Endothelial cell of umbilical vein (primary cell): ENCODE results near the gene CMBL. TPM values are rescaled to one million over a fixed set of nuclear protein-coding genes. Genes with fewer than 3 reads are reported as not detected.

Experiments
- BruUV-seq: library from RNA; stranded (reverse); fragments of 400-500 nt; replicated peaks from 2 replicates; lab custom pipeline; 2021; lab: Mats Ljungman, UMichigan
- CTCF ChIA-PET: fragments of 300-600, 350-600 bp; sonication (Branson Sonifier 250); formaldehyde crosslinking; loops from one replicate; lab custom pipeline; 2021; ENCODE audit warnings: antibody characterized with exemption, inconsistent platforms; lab: Charles Lee
- POLR2A ChIA-PET: fragments of 300-600, 350-600 bp; sonication (Branson Sonifier 250); formaldehyde crosslinking; loops from one replicate; lab custom pipeline; 2021; ENCODE audit warnings: antibody characterized with exemption, inconsistent platforms; lab: Charles Lee
- DNase-seq: peaks from one replicate; pipeline ENCODE4 v3.0.0-alpha.2; 2011; ENCODE audit warnings: low read depth, low spot score
- FAIRE-seq: peaks from 2 replicates; lab custom pipeline; 2011; peaks lifted over from hg19 to GRCh38; lab: Jason Lieb, UNC
- H2AFZ ChIP-seq: 2 replicates; pipeline ENCODE4 v1.6.0; 2012; ENCODE audit warnings: low read depth, low read length, control low read depth, inconsistent platforms
- H3K27ac ChIP-seq: 2 replicates; pipeline ENCODE4 v1.5.1; 2011; ENCODE audit warnings: low read depth, mild to moderate bottlenecking, control low read depth, low read length, moderate library complexity; ENCODE audit not compliant: insufficient read depth
- H3K27me3 ChIP-seq, 2 experiments: 2 replicates each; pipeline versions ENCODE4 v1.6.0 to v1.6.1; 2011; ENCODE audit warnings: low read length in 2 of 2, mixed read lengths in 1 of 2; ENCODE audit not compliant: control insufficient read depth in 2 of 2, insufficient read depth in 2 of 2
- H3K36me3 ChIP-seq, 2 experiments: 2 replicates in 1 of 2; 3 replicates in 1 of 2; pipeline ENCODE4 v1.5.1; 2011; ENCODE audit warnings: low read length in 2 of 2, mild to moderate bottlenecking in 1 of 2, moderate library complexity in 1 of 2; ENCODE audit not compliant: control insufficient read depth in 2 of 2, insufficient read depth in 2 of 2; ENCODE audit errors: extremely low read depth in 1 of 2
- H3K4me1 ChIP-seq: 3 replicates; pipeline ENCODE4 v1.5.1; 2011; ENCODE audit warnings: mild to moderate bottlenecking, low read length; ENCODE audit not compliant: control insufficient read depth, insufficient read depth; ENCODE audit errors: extremely low read depth
- H3K4me2 ChIP-seq: 2 replicates; pipeline ENCODE4 v1.6.1; 2011; ENCODE audit warnings: low read length, control low read depth, mixed read lengths; ENCODE audit not compliant: insufficient read depth
- H3K4me3 ChIP-seq, 3 experiments: fragments of 200-600 bp in 1 of 3; sonication (generic), shearing (Covaris generic) in 1 of 3; replicated peaks in 1 of 3; 2 replicates each; pipeline ENCODE4 v1.5.1; 2011 to 2016; ENCODE audit warnings: control low read depth in 3 of 3, low read length in 3 of 3, mild to moderate bottlenecking in 2 of 3, inconsistent platforms in 1 of 3, low read depth in 1 of 3, moderate library complexity in 1 of 3; ENCODE audit not compliant: insufficient read depth in 1 of 3
- H3K79me2 ChIP-seq: 2 replicates; pipeline ENCODE4 v1.6.0; 2012; ENCODE audit warnings: low read length, inconsistent platforms; ENCODE audit not compliant: control insufficient read depth, insufficient read depth
- H3K9ac ChIP-seq: replicated peaks from 2 replicates; pipeline ENCODE3; 2011; ENCODE audit warnings: low read length, control low read depth; ENCODE audit not compliant: insufficient read depth; ENCODE audit errors: extremely low read depth
- H3K9me1 ChIP-seq: replicated peaks from 3 replicates; pipeline ENCODE4 v1.6.0; 2011; ENCODE audit warnings: mild to moderate bottlenecking, low read length; ENCODE audit not compliant: control insufficient read depth, insufficient read depth; ENCODE audit errors: extremely low read depth
- H3K9me3 ChIP-seq: replicated peaks from 2 replicates; pipeline ENCODE4 v1.5.1; 2012; ENCODE audit warnings: low read length, inconsistent platforms; ENCODE audit not compliant: control insufficient read depth, insufficient read depth
- H4K20me1 ChIP-seq: replicated peaks from 2 replicates; pipeline ENCODE3; 2011; ENCODE audit warnings: mild to moderate bottlenecking, low read length; ENCODE audit not compliant: control insufficient read depth, insufficient read depth; ENCODE audit errors: extremely low read depth
- EZH2 ChIP-seq: IDR thresholded peaks from 2 replicates; pipeline ENCODE4 v1.6.1; 2012; ENCODE audit warnings: borderline replicate concordance, low read depth, mild to moderate bottlenecking, moderate library complexity, low read length, inconsistent platforms; ENCODE audit not compliant: severe bottlenecking
- FOS ChIP-seq: IDR thresholded peaks from 2 replicates; pipeline ENCODE4 v1.6.1; 2011; ENCODE audit warnings: mild to moderate bottlenecking, low read length, moderate library complexity, borderline replicate concordance; ENCODE audit not compliant: insufficient read depth
- GATA2 ChIP-seq: IDR thresholded peaks from 2 replicates; pipeline ENCODE4 v1.7.0; 2011; ENCODE audit warnings: low read depth, mild to moderate bottlenecking, moderate library complexity, mixed read lengths, low read length; ENCODE audit not compliant: insufficient read length, insufficient read depth
- JUN ChIP-seq: IDR thresholded peaks from 2 replicates; pipeline ENCODE4 v1.6.1; 2011; ENCODE audit warnings: borderline replicate concordance, low read depth; ENCODE audit not compliant: insufficient read length, insufficient read depth
- MAX ChIP-seq: IDR thresholded peaks from 2 replicates; pipeline ENCODE4 v1.6.1; 2011; ENCODE audit not compliant: insufficient read depth, insufficient read length
- MYC ChIP-seq: IDR thresholded peaks from one replicate; pipeline ENCODE4 v1.6.1; 2011; ENCODE audit warnings: mild to moderate bottlenecking, low read depth, low read length
- POLR2A ChIP-seq: IDR thresholded peaks from 2 replicates; pipeline ENCODE4 v1.6.1; 2012; ENCODE audit warnings: low read depth, mild to moderate bottlenecking, control low read depth, low read length
- POLR2AphosphoS5 ChIP-seq: IDR thresholded peaks from 2 replicates; pipeline ENCODE4 v1.6.1; 2012; ENCODE audit warnings: low read depth, mild to moderate bottlenecking, control low read depth, low read length, moderate library complexity; ENCODE audit not compliant: insufficient read depth
- dilution Hi-C: fragments of 300-500 bp; cut with MboI; formaldehyde crosslinking; loops from one replicate; pipeline ENCODE4 v1.15.0; 2019; ENCODE audit warnings: low sequenced_read_pairs; ENCODE audit not compliant: extremely low pct_ligation_motif_present
- intact Hi-C: fragments of 100-400 bp; cut with micrococcal nuclease; formaldehyde crosslinking; loops from one replicate; pipeline ENCODE4 v1.10.0; 2022
- polyA plus RNA-seq, 4 experiments: library from polyadenylated mRNA; depleted of rRNA in 3 of 4; stranded (reverse) in 3 of 4; unstranded in 1 of 4; fragments of >200 nt; gene quantifications; 2 replicates each; pipeline versions ENCODE4 v1.2.1 to v1.2.3, GENCODE V29; 2011 to 2012; ENCODE audit warnings: missing spikeins in 1 of 4
- total RNA-seq: library from RNA; stranded (reverse); gene quantifications from 2 replicates; pipeline ENCODE4 v1.2.3, GENCODE V29; 2021
- TF ChIP-seq, protein P1 (sequence below), 2 donors: IDR thresholded peaks; 1 replicate in 1 of 2; 2 replicates in 1 of 2; pipeline ENCODE4 v1.5.1; 2011; ENCODE audit warnings: low read length in 2 of 2, mild to moderate bottlenecking in 2 of 2, moderate library complexity in 2 of 2, control low read depth in 1 of 2, inconsistent platforms in 1 of 2, low read depth in 1 of 2; ENCODE audit not compliant: insufficient read depth in 1 of 2; ENCODE audit errors: extremely low read depth in 1 of 2

The CMBL gene
- total and polyA plus RNA-seq, 2 donors (not counting 3 experiments of a cell fraction or from before 2014, with no cell fraction given): 15.9 to 19.8 TPM

- H3K27me3 ChIP-seq: no peaks in the 10 kb centered on the region
- BruUV-seq: no TSS peak
- dilution Hi-C loops (no loop called here), intact Hi-C loops (no loop called here)
- H3K9me3 ChIP-seq: no peaks in the 10 kb centered on the region
- no peak overlapping the region for H3K9ac ChIP-seq
- POLR2A ChIA-PET: no interaction called here
- CTCF ChIA-PET: no interaction called here
- no peak overlapping the region for H3K27ac ChIP-seq
- no peaks in the 10 kb centered on the region for H3K36me3 ChIP-seq
- no peak overlapping the region for H2AFZ ChIP-seq
- no peak overlapping the region for H3K4me3 ChIP-seq
- H3K4me2 ChIP-seq: no peak overlapping the region
- FAIRE-seq (no peak), DNase-seq (no peak)
- TF ChIP-seq FOS: no peak
- no peak for TF ChIP-seq GATA2
- TF ChIP-seq MYC: no peak
- TF ChIP-seq EZH2: no peak
- TF ChIP-seq MAX: no peak
- no peak for TF ChIP-seq POLR2A
- TF ChIP-seq POLR2AphosphoS5: no peak
- TF ChIP-seq, protein P1, sequence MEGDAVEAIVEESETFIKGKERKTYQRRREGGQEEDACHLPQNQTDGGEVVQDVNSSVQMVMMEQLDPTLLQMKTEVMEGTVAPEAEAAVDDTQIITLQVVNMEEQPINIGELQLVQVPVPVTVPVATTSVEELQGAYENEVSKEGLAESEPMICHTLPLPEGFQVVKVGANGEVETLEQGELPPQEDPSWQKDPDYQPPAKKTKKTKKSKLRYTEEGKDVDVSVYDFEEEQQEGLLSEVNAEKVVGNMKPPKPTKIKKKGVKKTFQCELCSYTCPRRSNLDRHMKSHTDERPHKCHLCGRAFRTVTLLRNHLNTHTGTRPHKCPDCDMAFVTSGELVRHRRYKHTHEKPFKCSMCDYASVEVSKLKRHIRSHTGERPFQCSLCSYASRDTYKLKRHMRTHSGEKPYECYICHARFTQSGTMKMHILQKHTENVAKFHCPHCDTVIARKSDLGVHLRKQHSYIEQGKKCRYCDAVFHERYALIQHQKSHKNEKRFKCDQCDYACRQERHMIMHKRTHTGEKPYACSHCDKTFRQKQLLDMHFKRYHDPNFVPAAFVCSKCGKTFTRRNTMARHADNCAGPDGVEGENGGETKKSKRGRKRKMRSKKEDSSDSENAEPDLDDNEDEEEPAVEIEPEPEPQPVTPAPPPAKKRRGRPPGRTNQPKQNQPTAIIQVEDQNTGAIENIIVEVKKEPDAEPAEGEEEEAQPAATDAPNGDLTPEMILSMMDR (IDR thresholded peaks at IDR 0.05; ENCODE audit: extremely low read depth in 1 of 2, insufficient read depth in 1 of 2, low read depth in 1 of 2, low read length in 2 of 2): no peak
- no peak for TF ChIP-seq JUN
- no peaks in the 10 kb centered on the region for H3K9me1 ChIP-seq
- H3K79me2 ChIP-seq: no peaks in the 10 kb centered on the region
- H4K20me1 ChIP-seq: no peaks in the 10 kb centered on the region
- H3K4me1 ChIP-seq: no peaks in the 10 kb centered on the region
These were observed 32.3 kb upstream of the CMBL start for GRCh38 chr5:10339958-10340357.
